CD4-positive, alpha-beta T cell treated with Interleukin-10 for 1 hour (primary cell): ENCODE measurements around the gene LHFPL5.

Experiments
- DNase-seq: peaks from one replicate; pipeline ENCODE4 v3.0.0-alpha.2; 2020

Gene LHFPL5

GRCh38 chr6:35804996-35805736, at the start of gene LHFPL5:
Gene LHFPL5 (plus strand): TSS chr6:35805352. CDS start chr6:35805671, 319 bp downstream.
- peak; percentile 43 for DNase-seq

- DNase-seq = no peak
Observed at GRCh38 chr6:35757456-35758123, 47.6 kb upstream of the LHFPL5 start.

- no peak for DNase-seq
Observed at GRCh38 chr6:35759426-35759825, 45.7 kb upstream of the LHFPL5 start.

- no peak for DNase-seq
Observed at GRCh38 chr6:35765739-35766138, 39.4 kb upstream of the LHFPL5 start.

- DNase-seq = no peak
Observed at GRCh38 chr6:35769211-35769610, 35.9 kb upstream of the LHFPL5 start.

GRCh38 chr6:35771343-35771627, 33.9 kb upstream of the LHFPL5 start:
- DNase-seq = no peak

GRCh38 chr6:35774116-35774794, 30.9 kb upstream of the LHFPL5 start:
- DNase-seq = no peak

GRCh38 chr6:35775031-35775430, 30.1 kb upstream of the LHFPL5 start:
- no peak for DNase-seq

GRCh38 chr6:35776364-35777215, 28.6 kb upstream of the LHFPL5 start, which contains the start of gene CLPSL2:
Gene CLPSL2 (plus strand): TSS chr6:35776598. CDS start chr6:35776619, 21 bp downstream.
- no peak for DNase-seq

GRCh38 chr6:35777356-35778102, 27.6 kb upstream of the LHFPL5 start:
- DNase-seq = no peak

- DNase-seq = no peak
Observed at GRCh38 chr6:35778437-35778836, 26.7 kb upstream of the LHFPL5 start.

GRCh38 chr6:35780719-35781118, 24.4 kb upstream of the LHFPL5 start, which contains the start of gene CLPSL1:
Gene CLPSL1 (plus strand): TSS chr6:35781019. CDS start chr6:35781111, 92 bp downstream.
- DNase-seq = no peak

GRCh38 chr6:35781290-35781689, 23.9 kb upstream of the LHFPL5 start:
- no peak for DNase-seq

- no peak for DNase-seq
Observed at GRCh38 chr6:35782424-35782823, 22.7 kb upstream of the LHFPL5 start.

- no peak for DNase-seq
Observed at GRCh38 chr6:35784200-35784599, 21.0 kb upstream of the LHFPL5 start.

- DNase-seq = no peak
Observed at GRCh38 chr6:35786272-35786671, 18.9 kb upstream of the LHFPL5 start.

GRCh38 chr6:35786810-35787209, 18.3 kb upstream of the LHFPL5 start:
- DNase-seq = no peak

GRCh38 chr6:35787266-35788218, 17.6 kb upstream of the LHFPL5 start:
- no peak for DNase-seq

- DNase-seq = no peak
Observed at GRCh38 chr6:35788423-35788982, 16.6 kb upstream of the LHFPL5 start.

- DNase-seq = no peak
Observed at GRCh38 chr6:35790683-35791082, 14.5 kb upstream of the LHFPL5 start.
